Fibroblast of lung (primary cell): Measurements from ENCODE around the gene GAS5. TPM values are rescaled to one million over a fixed set of nuclear protein-coding genes. Genes with fewer than 3 reads are reported as not detected.
"Not testable (repeated sequence)": the region's sequence is repeated elsewhere in the genome, so short reads cannot be mapped to it uniquely, and the experiment has no call there.

Experiments used
- DNase-seq, 2 donors: peaks; one replicate each; pipeline versions ENCODE4 v3.0.0 to v3.0.0-alpha.2; 2010; ENCODE audit warnings: low read depth in 2 of 2
- H2AFZ ChIP-seq: 2 replicates; pipeline ENCODE4 v1.5.1; 2012; ENCODE audit warnings: low read length, control low read depth, inconsistent platforms
- H3K27ac ChIP-seq: 2 replicates; pipeline ENCODE4 v1.5.1; 2011; ENCODE audit warnings: low read length, control low read depth; ENCODE audit not compliant: insufficient read depth
- H3K27me3 ChIP-seq: 2 replicates; pipeline ENCODE4 v1.5.1; 2011; ENCODE audit warnings: mild to moderate bottlenecking, low read length; ENCODE audit not compliant: control insufficient read depth, insufficient read depth
- H3K36me3 ChIP-seq: 2 replicates; pipeline ENCODE4 v1.5.1; 2011; ENCODE audit warnings: low read length; ENCODE audit not compliant: control insufficient read depth, insufficient read depth
- H3K4me1 ChIP-seq: 2 replicates; pipeline ENCODE4 v1.5.1; 2011; ENCODE audit warnings: low read length; ENCODE audit not compliant: control insufficient read depth, insufficient read depth; ENCODE audit errors: extremely low read depth
- H3K4me2 ChIP-seq: 2 replicates; pipeline ENCODE4 v1.5.1; 2011; ENCODE audit warnings: low read length, control low read depth; ENCODE audit not compliant: insufficient read depth; ENCODE audit errors: extremely low read depth
- H3K4me3 ChIP-seq, 4 experiments: fragments of 200-600 bp in 1 of 4; sonication (generic) in 1 of 4; replicated peaks in 1 of 4; 2 replicates each; pipeline ENCODE4 v1.5.1; 2011 to 2016; ENCODE audit warnings: low read length in 4 of 4, low read depth in 3 of 4, mild to moderate bottlenecking in 3 of 4, control low read depth in 2 of 4, inconsistent platforms in 1 of 4, mixed read lengths in 1 of 4; ENCODE audit not compliant: insufficient read depth in 1 of 4; ENCODE audit errors: control extremely low read depth in 1 of 4
- H3K79me2 ChIP-seq: 2 replicates; pipeline ENCODE4 v1.5.1; 2012; ENCODE audit warnings: mild to moderate bottlenecking, low read length, inconsistent platforms; ENCODE audit not compliant: control insufficient read depth, insufficient read depth
- H3K9ac ChIP-seq: 2 replicates; pipeline ENCODE4 v1.5.1; 2011; ENCODE audit warnings: mild to moderate bottlenecking, low read length, control low read depth; ENCODE audit not compliant: insufficient read depth
- H3K9me3 ChIP-seq: 2 replicates; pipeline ENCODE4 v1.5.1; 2012; ENCODE audit warnings: low read depth, low read length; ENCODE audit not compliant: control insufficient read depth, insufficient read depth
- H4K20me1 ChIP-seq: 2 replicates; pipeline ENCODE4 v1.5.1; 2011; ENCODE audit warnings: low read length; ENCODE audit not compliant: control insufficient read depth, insufficient read depth; ENCODE audit errors: extremely low read depth
- CTCF ChIP-seq, 2 donors: IDR thresholded peaks in 1 of 2; conservative IDR thresholded peaks in 1 of 2; 1 replicate in 1 of 2; 2 replicates in 1 of 2; pipeline ENCODE4 v1.5.1; 2011 to 2012; ENCODE audit warnings: low read length in 2 of 2, control low read depth in 1 of 2, inconsistent platforms in 1 of 2, low read depth in 1 of 2, mild to moderate bottlenecking in 1 of 2
- EZH2 ChIP-seq: IDR thresholded peaks from 2 replicates; pipeline ENCODE4 v1.5.1; 2012; ENCODE audit warnings: low read length, control low read depth, mild to moderate bottlenecking; ENCODE audit errors: missing control alignments
- polyA plus RNA-seq, 2 donors: library from polyadenylated mRNA; depleted of rRNA in 1 of 2; stranded (reverse) in 1 of 2; unstranded in 1 of 2; fragments of >200 nt; gene quantifications; 2 replicates each; pipeline ENCODE4 v1.2.1, GENCODE V29; 2011 to 2012; ENCODE audit warnings: missing spikeins in 1 of 2
- total RNA-seq: library from RNA; depleted of rRNA; stranded (reverse); fragments of >200 nt; gene quantifications from 2 replicates; pipeline ENCODE4 v1.2.1, GENCODE V29; 2014

GAS5 gene
- total and polyA plus RNA-seq, 2 donors (not counting 1 experiment from before 2014, with no cell fraction given) = 502 to 810 TPM

- Histone ChIP-seq H2AFZ (no peak overlapping the region), H3K4me2 (no peak overlapping the region), H3K4me3 (no peak overlapping the region), H4K20me1 (peaks cover 5% of the 10 kb centered on the region), H3K9ac (no peak overlapping the region), H3K79me2 (peaks cover 9% of the 10 kb centered on the region), H3K9me3 (no peaks in the 10 kb centered on the region), H3K27me3 (no peaks in the 10 kb centered on the region), H3K4me1 (peaks cover 3% of the 10 kb centered on the region), H3K36me3 (peaks cover 16% of the 10 kb centered on the region), H3K27ac (no peak overlapping the region)
- no peak for DNase-seq
- no peak for TF ChIP-seq CTCF (conservative IDR thresholded peaks at IDR 0.05 in 1 of 2, IDR thresholded peaks at IDR 0.05 in 1 of 2; ENCODE audit: low read depth in 1 of 2, low read length in 2 of 2)
- TF ChIP-seq EZH2 = no peak
These were observed 7.7 kb downstream of the GAS5 start for GRCh38 chr1:173860065-173860464.

GRCh38 chr1:173859547-173859946, 8.2 kb downstream of the GAS5 start:
- H3K27ac ChIP-seq, H3K9ac ChIP-seq, H2AFZ ChIP-seq, H3K27me3 ChIP-seq, DNase-seq, H4K20me1 ChIP-seq, H3K9me3 ChIP-seq, H3K4me3 ChIP-seq, H3K79me2 ChIP-seq, H3K4me1 ChIP-seq, H3K4me2 ChIP-seq: not testable (repeated sequence)
- H3K36me3 ChIP-seq = peaks cover 11% of the 10 kb centered on the region

- Histone ChIP-seq H2AFZ (no peak overlapping the region), H3K27ac (no peak overlapping the region)
These were observed 10.3 kb downstream of the GAS5 start for GRCh38 chr1:173857363-173857917.

More at GRCh38 chr1:173857363-173857917, 10.3 kb downstream of the GAS5 start:
- TF ChIP-seq CTCF (conservative IDR thresholded peaks at IDR 0.05 in 1 of 2, IDR thresholded peaks at IDR 0.05 in 1 of 2; ENCODE audit: low read depth in 1 of 2, low read length in 2 of 2) (no peak), EZH2 (no peak)
- H3K36me3 ChIP-seq = peaks cover 2% of the 10 kb centered on the region
- DNase-seq = no peak
- H3K9ac ChIP-seq = no peak overlapping the region
- H3K79me2 ChIP-seq = no peaks in the 10 kb centered on the region
- no peaks in the 10 kb centered on the region for H3K9me3 ChIP-seq
- H3K27me3 ChIP-seq = no peaks in the 10 kb centered on the region
- no peak overlapping the region for H3K4me2 ChIP-seq
- H4K20me1 ChIP-seq = no peaks in the 10 kb centered on the region
- H3K4me3 ChIP-seq = no peak overlapping the region
- H3K4me1 ChIP-seq = peaks cover 8% of the 10 kb centered on the region
